Effector memory CD4-positive, alpha-beta T cell (primary cell): ENCODE measurements around the gene SLC4A3.

ENCODE experiments used
- DNase-seq, 3 donors: peaks; one replicate each; pipeline ENCODE4 v3.0.0-alpha.2; 2020
- H3K27ac ChIP-seq: 2 replicates; pipeline ENCODE4 v1.7.0; 2013; ENCODE audit warnings: mild to moderate bottlenecking, low read length, moderate library complexity; ENCODE audit not compliant: insufficient read depth, poor library complexity, severe bottlenecking
- H3K27me3 ChIP-seq: replicated peaks from 2 replicates; pipeline ENCODE4 v1.7.0; 2013; ENCODE audit warnings: mild to moderate bottlenecking, low read length; ENCODE audit not compliant: insufficient read depth, control insufficient read depth, poor library complexity, severe bottlenecking
- H3K36me3 ChIP-seq: 2 replicates; pipeline ENCODE4 v1.7.0; 2013; ENCODE audit warnings: mild to moderate bottlenecking, low read length, moderate library complexity; ENCODE audit not compliant: control insufficient read depth, insufficient read depth
- H3K4me1 ChIP-seq: 2 replicates; pipeline ENCODE4 v1.7.0; 2013; ENCODE audit warnings: low read length, mild to moderate bottlenecking; ENCODE audit not compliant: control insufficient read depth, insufficient read depth, poor library complexity, severe bottlenecking
- H3K4me3 ChIP-seq: 2 replicates; pipeline ENCODE4 v1.7.0; 2013; ENCODE audit warnings: low read length, low read depth, mild to moderate bottlenecking; ENCODE audit not compliant: insufficient read depth, poor library complexity, severe bottlenecking
- H3K9me3 ChIP-seq: 2 replicates; pipeline ENCODE4 v1.7.0; 2013; ENCODE audit warnings: mild to moderate bottlenecking, low read length, moderate library complexity; ENCODE audit not compliant: control insufficient read depth

SLC4A3 gene

GRCh38 chr2:219663116-219663762 is 35.8 kb downstream of the SLC4A3 start:
- no peak overlapping the region for H3K4me3 ChIP-seq
- DNase-seq = no peak
- no peak overlapping the region for H3K27ac ChIP-seq
- H3K4me1 ChIP-seq = no peaks in the 10 kb centered on the region
- H3K9me3 ChIP-seq = no peaks in the 10 kb centered on the region
- H3K36me3 ChIP-seq = no peaks in the 10 kb centered on the region
- peaks cover 2% of the 10 kb centered on the region for H3K27me3 ChIP-seq

DNA sequence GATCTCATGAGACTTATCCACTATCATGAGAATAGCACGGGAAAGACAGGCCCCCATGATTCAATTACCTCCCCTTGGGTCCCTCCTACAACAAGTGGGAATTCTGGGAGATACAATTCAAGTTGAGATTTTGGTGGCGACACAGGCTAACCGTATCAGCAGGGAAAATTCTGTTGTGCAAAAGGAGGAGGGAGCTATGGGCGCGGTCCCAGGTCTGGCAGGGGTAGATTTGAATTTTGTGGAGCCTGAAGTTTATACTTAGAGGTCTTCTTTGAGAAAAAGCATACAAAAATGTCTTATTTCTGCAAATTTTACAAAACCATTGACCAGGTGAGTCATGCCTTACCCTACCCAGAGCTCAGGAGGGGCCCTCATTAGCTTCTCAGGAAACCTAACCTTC is 36.6 kb downstream of the SLC4A3 start:
- Histone ChIP-seq H3K36me3 (no peaks in the 10 kb centered on the region), H3K27ac (no peak overlapping the region), H3K4me3 (no peak overlapping the region), H3K9me3 (no peaks in the 10 kb centered on the region), H3K27me3 (peaks cover 4% of the 10 kb centered on the region), H3K4me1 (no peaks in the 10 kb centered on the region)
- DNase-seq = no peak

DNA sequence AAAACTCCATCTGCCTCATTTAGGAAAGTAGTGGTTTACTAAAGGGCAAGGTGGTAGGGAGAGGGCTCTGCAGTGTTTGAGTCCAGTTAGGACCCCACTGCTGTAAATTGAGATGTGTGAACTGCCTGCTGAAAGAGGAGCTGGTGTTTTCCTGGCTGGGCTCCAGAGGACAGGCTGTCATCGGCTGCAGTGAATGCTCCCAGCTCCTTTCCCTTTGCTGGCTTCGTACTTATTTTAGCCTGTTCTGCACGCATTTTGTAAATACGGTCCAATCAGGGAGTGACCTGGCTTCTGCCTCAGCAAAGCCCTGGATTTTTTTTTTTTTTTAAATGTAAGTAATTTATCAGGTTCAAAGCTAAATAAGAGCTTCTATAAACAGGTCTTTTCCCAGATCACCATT is 37.5 kb downstream of the SLC4A3 start:
- Histone ChIP-seq H3K36me3 (no peaks in the 10 kb centered on the region), H3K9me3 (no peaks in the 10 kb centered on the region), H3K27ac (no peak overlapping the region), H3K4me3 (no peak overlapping the region), H3K4me1 (no peaks in the 10 kb centered on the region), H3K27me3 (peaks cover 4% of the 10 kb centered on the region)
- no peak for DNase-seq

DNA sequence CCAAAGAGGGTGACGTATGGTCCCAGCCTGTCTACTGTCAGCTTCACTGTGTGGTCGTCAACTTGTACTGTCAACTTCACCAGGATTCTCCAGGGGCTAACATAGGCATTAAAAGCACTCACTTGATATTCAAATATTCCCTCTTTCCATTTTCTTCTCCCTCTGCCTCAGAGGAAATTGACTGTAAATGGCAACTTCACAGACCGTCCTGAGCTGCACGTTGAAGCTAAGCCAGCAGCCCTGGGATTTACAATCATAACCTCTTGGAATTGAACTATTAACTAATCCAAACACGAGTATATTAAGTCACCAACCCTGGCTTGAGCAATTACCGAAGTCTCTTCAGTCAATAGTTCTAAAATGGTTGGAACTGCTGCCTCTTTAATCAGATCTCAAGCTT is 38.5 kb downstream of the SLC4A3 start:
- H3K27ac ChIP-seq = no peak overlapping the region
- no peak for DNase-seq
- H3K27me3 ChIP-seq = peaks cover 4% of the 10 kb centered on the region
- no peaks in the 10 kb centered on the region for H3K4me1 ChIP-seq
- H3K9me3 ChIP-seq = no peaks in the 10 kb centered on the region
- no peak overlapping the region for H3K4me3 ChIP-seq
- no peaks in the 10 kb centered on the region for H3K36me3 ChIP-seq

GRCh38 chr2:219668316-219668715 is 40.9 kb downstream of the SLC4A3 start:
- Histone ChIP-seq H3K4me1 (no peaks in the 10 kb centered on the region), H3K27ac (no peak overlapping the region), H3K36me3 (no peaks in the 10 kb centered on the region), H3K9me3 (no peaks in the 10 kb centered on the region), H3K27me3 (peaks cover 4% of the 10 kb centered on the region), H3K4me3 (no peak overlapping the region)
- no peak for DNase-seq

DNA sequence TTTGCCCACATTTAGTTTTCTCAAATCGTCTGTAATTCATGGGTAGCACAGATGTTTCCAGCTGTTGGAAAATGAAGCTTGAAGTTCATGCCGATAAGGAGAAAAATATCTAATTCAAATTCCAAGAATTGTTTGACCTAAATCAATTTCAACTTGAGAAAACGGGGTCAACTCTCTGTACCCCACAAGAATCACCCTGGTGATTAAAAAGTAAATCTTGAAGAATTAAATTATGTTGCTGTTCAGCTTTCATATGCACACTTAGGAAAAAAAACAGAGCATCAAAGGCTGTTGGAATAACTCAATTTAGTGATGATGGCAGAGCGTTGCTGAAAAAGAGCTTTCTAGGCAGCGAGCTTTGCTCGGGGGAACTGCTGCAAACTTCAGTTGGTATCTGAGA is 43.0 kb downstream of the SLC4A3 start:
- Histone ChIP-seq H3K4me3 (no peak overlapping the region), H3K36me3 (no peaks in the 10 kb centered on the region), H3K9me3 (no peaks in the 10 kb centered on the region), H3K4me1 (no peaks in the 10 kb centered on the region), H3K27me3 (peaks cover 4% of the 10 kb centered on the region), H3K27ac (no peak overlapping the region)
- DNase-seq = no peak

DNA sequence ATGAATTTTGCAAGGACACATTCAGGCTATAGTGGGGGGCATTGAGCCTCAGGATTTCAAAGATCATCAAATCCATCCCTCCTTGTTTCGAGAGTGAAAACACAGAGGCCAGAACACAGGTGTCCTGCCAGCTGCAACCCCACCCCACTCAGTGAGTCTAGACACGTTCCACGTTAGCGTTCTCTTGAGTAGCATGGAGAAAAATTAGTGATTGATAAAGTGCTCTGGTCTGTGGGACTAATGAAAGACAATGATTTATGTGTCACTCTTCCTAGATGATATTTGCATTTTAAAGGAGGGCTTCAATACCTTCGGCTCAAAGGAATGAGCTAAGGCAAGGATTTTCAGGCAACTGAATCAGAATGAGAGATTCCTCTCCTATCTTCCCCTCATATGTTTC is 43.8 kb downstream of the SLC4A3 start:
- H3K36me3 ChIP-seq = no peaks in the 10 kb centered on the region
- H3K27ac ChIP-seq = no peak overlapping the region
- no peak overlapping the region for H3K4me3 ChIP-seq
- no peak for DNase-seq
- H3K9me3 ChIP-seq = no peaks in the 10 kb centered on the region
- no peaks in the 10 kb centered on the region for H3K4me1 ChIP-seq
- H3K27me3 ChIP-seq = peaks cover 7% of the 10 kb centered on the region

GRCh38 chr2:219672406-219672805 is 45.0 kb downstream of the SLC4A3 start:
- H3K27me3 ChIP-seq = peaks cover 7% of the 10 kb centered on the region
- DNase-seq = no peak
- H3K9me3 ChIP-seq = no peaks in the 10 kb centered on the region
- no peaks in the 10 kb centered on the region for H3K4me1 ChIP-seq
- H3K36me3 ChIP-seq = no peaks in the 10 kb centered on the region
- H3K27ac ChIP-seq = no peak overlapping the region
- no peak overlapping the region for H3K4me3 ChIP-seq

DNA sequence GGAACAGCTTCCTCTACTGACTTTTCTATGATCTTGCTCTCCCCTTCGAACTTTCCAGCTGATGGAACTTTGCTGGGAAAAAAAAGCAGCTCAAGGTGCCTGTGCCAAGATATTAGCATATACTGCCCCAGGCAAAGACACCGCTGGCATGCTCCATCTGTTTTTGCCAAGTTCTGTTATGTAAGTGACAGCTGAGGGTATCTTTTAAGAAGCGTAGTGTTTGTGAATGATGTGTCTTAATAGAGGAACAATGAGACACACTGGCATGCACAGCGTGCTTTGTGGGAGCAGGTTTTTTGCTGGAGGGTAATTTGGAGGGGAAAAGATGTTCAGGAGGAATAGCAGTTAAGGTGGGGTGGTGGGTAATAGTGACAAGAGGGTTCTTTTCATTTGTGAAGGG is 47.8 kb downstream of the SLC4A3 start:
- no peaks in the 10 kb centered on the region for H3K4me1 ChIP-seq
- DNase-seq = no peak
- H3K9me3 ChIP-seq = no peaks in the 10 kb centered on the region
- H3K4me3 ChIP-seq = no peak overlapping the region
- no peak overlapping the region for H3K27ac ChIP-seq
- peaks cover 8% of the 10 kb centered on the region for H3K27me3 ChIP-seq
- H3K36me3 ChIP-seq = no peaks in the 10 kb centered on the region

DNA sequence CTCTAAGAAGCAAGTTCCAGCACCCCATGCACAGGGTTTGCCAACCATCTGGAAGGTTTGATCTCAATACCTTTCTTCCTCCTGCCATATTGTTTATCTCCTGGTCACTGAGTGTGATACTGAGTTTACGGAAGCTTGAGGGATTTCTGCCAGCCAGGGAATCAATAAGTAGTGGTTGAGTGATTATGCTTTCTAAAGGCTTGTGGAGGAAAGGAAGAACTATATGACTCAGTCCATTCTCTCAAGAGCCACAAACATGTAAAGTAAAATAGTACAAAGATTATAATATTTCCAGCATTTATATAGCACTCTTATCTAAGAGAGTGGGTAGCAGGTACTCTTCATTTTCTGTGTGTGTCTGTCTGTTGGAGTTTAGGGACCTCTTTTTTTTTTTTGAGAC is 49.2 kb downstream of the SLC4A3 start:
- Histone ChIP-seq H3K9me3 (no peaks in the 10 kb centered on the region), H3K27ac (no peak overlapping the region), H3K4me1 (no peaks in the 10 kb centered on the region), H3K36me3 (no peaks in the 10 kb centered on the region), H3K27me3 (peaks cover 8% of the 10 kb centered on the region), H3K4me3 (no peak overlapping the region)
- no peak for DNase-seq
